Measurements from ENCODE around the gene GRK3.
"Not testable (repeated sequence)": the region's sequence is repeated elsewhere in the genome, so short reads cannot be mapped to it uniquely, and the experiment has no call there.

Gene GRK3

GRCh38 chr22:25554238-25554671, 10.2 kb upstream of the GRK3 start:
- no peak overlapping the region for H3K4me3 ChIP-seq (ENCODE audit: low read depth, low read length)
- DNase-seq (ENCODE audit: low read depth) = no peak
- TF ChIP-seq CTCF (IDR thresholded peaks at IDR 0.05; ENCODE audit: low read depth, low read length, missing control alignments) = no peak

GRCh38 chr22:25554689-25555088, 9.8 kb upstream of the GRK3 start:
- no peak overlapping the region for H3K4me3 ChIP-seq (ENCODE audit: low read depth, low read length)
- TF ChIP-seq CTCF (IDR thresholded peaks at IDR 0.05; ENCODE audit: low read depth, low read length, missing control alignments) = no peak
- no peak for DNase-seq (ENCODE audit: low read depth)

- no peak for TF ChIP-seq CTCF (IDR thresholded peaks at IDR 0.05; ENCODE audit: low read depth, low read length, missing control alignments)
- no peak for DNase-seq (ENCODE audit: low read depth)
- no peak overlapping the region for H3K4me3 ChIP-seq (ENCODE audit: low read depth, low read length)
These were observed 8.9 kb upstream of the GRK3 start for GRCh38 chr22:25555586-25555985.

- no peak for TF ChIP-seq CTCF (IDR thresholded peaks at IDR 0.05; ENCODE audit: low read depth, low read length, missing control alignments)
- DNase-seq (ENCODE audit: low read depth) = no peak
- H3K4me3 ChIP-seq (ENCODE audit: low read depth, low read length) = no peak overlapping the region
These were observed 7.3 kb upstream of the GRK3 start for GRCh38 chr22:25557218-25557617.

- TF ChIP-seq CTCF (IDR thresholded peaks at IDR 0.05; ENCODE audit: low read depth, low read length, missing control alignments) = no peak
- no peak for DNase-seq (ENCODE audit: low read depth)
These were observed 6.1 kb upstream of the GRK3 start for GRCh38 chr22:25558341-25558740.

GRCh38 chr22:25559910-25560309, 4.6 kb upstream of the GRK3 start:
- not testable (repeated sequence) for H3K4me3 ChIP-seq (ENCODE audit: low read depth, low read length)

More at GRCh38 chr22:25558341-25558740, 6.1 kb upstream of the GRK3 start:
- H3K4me3 ChIP-seq (ENCODE audit: low read depth, low read length) = no peak overlapping the region

GRCh38 chr22:25561182-25561581, 3.3 kb upstream of the GRK3 start:
- H3K4me3 ChIP-seq (ENCODE audit: low read depth, low read length); DNase-seq (ENCODE audit: low read depth): not testable (repeated sequence)

More at GRCh38 chr22:25559910-25560309, 4.6 kb upstream of the GRK3 start:
- DNase-seq (ENCODE audit: low read depth) = not testable (repeated sequence)

GRCh38 chr22:25561927-25562326, 2.5 kb upstream of the GRK3 start:
- DNase-seq (ENCODE audit: low read depth) = not testable (repeated sequence)

GRCh38 chr22:25562966-25563760, 1.3 kb upstream of the GRK3 start:
- H3K4me3 ChIP-seq (ENCODE audit: low read depth, low read length) = peak overlapping the region; percentile 63
- DNase-seq (ENCODE audit: low read depth) = not testable (repeated sequence)

More at GRCh38 chr22:25561927-25562326, 2.5 kb upstream of the GRK3 start:
- not testable (repeated sequence) for H3K4me3 ChIP-seq (ENCODE audit: low read depth, low read length)
